Measurements from ENCODE around the gene SPTY2D1.
"Not testable (repeated sequence)": the region's sequence is repeated elsewhere in the genome, so short reads cannot be mapped to it uniquely, and the experiment has no call there.

The SPTY2D1 gene

GRCh38 chr11:18634140-18635032 is at the start of gene SPTY2D1:
Gene SPTY2D1, minus strand, starts transcription at chr11:18634342. Its CDS starts 85 bp downstream, at chr11:18634257.
- Histone ChIP-seq H2AFZ (ENCODE audit: low read depth, low read length, severe bottlenecking) (peak within 1 kb of the TSS; percentile 90), H4K20me1 (ENCODE audit: low read depth, low read length) (no peaks in the 10 kb centered on the region), H3K4me2 (ENCODE audit: low read depth, low read length, poor library complexity, severe bottlenecking) (peak within 1 kb of the TSS; percentile 97), H3K79me2 (ENCODE audit: insufficient read depth, low read length) (peaks cover 47% of the 10 kb centered on the region), H3K4me3 (ENCODE audit: insufficient read depth, low read length, poor library complexity, severe bottlenecking) (peak within 1 kb of the TSS; percentile 97), H3K9ac (ENCODE audit: low read length) (peak within 1 kb of the TSS; percentile 87), H3K9me3 (ENCODE audit: insufficient read depth, low read length) (no peaks in the 10 kb centered on the region), H3K9me2 (replicated peaks; ENCODE audit: insufficient read depth, low read length) (no peaks in the 10 kb centered on the region), H3K27me3 (ENCODE audit: low read length) (no peaks in the 10 kb centered on the region), H3K27ac (ENCODE audit: low read depth, low read length) (peak within 1 kb of the TSS; percentile 64), H3F3A (ENCODE audit: insufficient read depth) (peaks cover 8% of the 10 kb centered on the region; the same call in 1 of the 2 replicates), H3K36me3 (ENCODE audit: low read length) (no peaks in the 10 kb centered on the region)
- TF ChIP-seq CTCF (IDR thresholded peaks at IDR 0.05; ENCODE audit: insufficient read depth, low read length, poor library complexity, severe bottlenecking) = no peak
- no peak for TF ChIP-seq EZH2phosphoT487 (conservative IDR thresholded peaks at IDR 0.05; ENCODE audit: low read length)

GRCh38 chr11:18682466-18682865 is 48.3 kb upstream of the SPTY2D1 start:
- H3K79me2 ChIP-seq (ENCODE audit: insufficient read depth, low read length) = no peaks in the 10 kb centered on the region
- no peaks in the 10 kb centered on the region for H3K9me3 ChIP-seq (ENCODE audit: insufficient read depth, low read length)
- H3K27me3 ChIP-seq (ENCODE audit: low read length) = no peaks in the 10 kb centered on the region; the same call in 1 of the 2 replicates
- no peak overlapping the region for H3K27ac ChIP-seq (ENCODE audit: low read depth, low read length)
- H3K9me2 ChIP-seq (replicated peaks; ENCODE audit: insufficient read depth, low read length) = no peaks in the 10 kb centered on the region
- no peak for TF ChIP-seq CTCF (IDR thresholded peaks at IDR 0.05; ENCODE audit: insufficient read depth, low read length, poor library complexity, severe bottlenecking)
- no peak for TF ChIP-seq EZH2phosphoT487 (conservative IDR thresholded peaks at IDR 0.05; ENCODE audit: low read length)
- H3K4me3 ChIP-seq (ENCODE audit: insufficient read depth, low read length, poor library complexity, severe bottlenecking) = no peak overlapping the region
- H4K20me1 ChIP-seq (ENCODE audit: low read depth, low read length) = no peaks in the 10 kb centered on the region
- H2AFZ ChIP-seq (ENCODE audit: low read depth, low read length, severe bottlenecking) = no peak overlapping the region
- no peaks in the 10 kb centered on the region for H3K36me3 ChIP-seq (ENCODE audit: low read length)
- no peaks in the 10 kb centered on the region for H3F3A ChIP-seq (ENCODE audit: insufficient read depth)
- H3K9ac ChIP-seq (ENCODE audit: low read length) = no peak overlapping the region
- no peak overlapping the region for H3K4me2 ChIP-seq (ENCODE audit: low read depth, low read length, poor library complexity, severe bottlenecking)

- H2AFZ ChIP-seq (ENCODE audit: low read depth, low read length, severe bottlenecking); H3K9ac ChIP-seq (ENCODE audit: low read length); H3K27me3 ChIP-seq (ENCODE audit: low read length); H3K4me3 ChIP-seq (ENCODE audit: insufficient read depth, low read length, poor library complexity, severe bottlenecking); H3F3A ChIP-seq (ENCODE audit: insufficient read depth); H3K79me2 ChIP-seq (ENCODE audit: insufficient read depth, low read length); H3K27ac ChIP-seq (ENCODE audit: low read depth, low read length); H4K20me1 ChIP-seq (ENCODE audit: low read depth, low read length); H3K9me3 ChIP-seq (ENCODE audit: insufficient read depth, low read length); H3K4me2 ChIP-seq (ENCODE audit: low read depth, low read length, poor library complexity, severe bottlenecking); H3K9me2 ChIP-seq (replicated peaks; ENCODE audit: insufficient read depth, low read length); H3K36me3 ChIP-seq (ENCODE audit: low read length): not testable (repeated sequence)
Observed at GRCh38 chr11:18681949-18682348, 47.8 kb upstream of the SPTY2D1 start.

GRCh38 chr11:18677560-18677959 is 43.4 kb upstream of the SPTY2D1 start:
- Histone ChIP-seq H4K20me1 (ENCODE audit: low read depth, low read length) (no peaks in the 10 kb centered on the region), H3K9me3 (ENCODE audit: insufficient read depth, low read length) (no peaks in the 10 kb centered on the region), H3K4me3 (ENCODE audit: insufficient read depth, low read length, poor library complexity, severe bottlenecking) (no peak overlapping the region), H2AFZ (ENCODE audit: low read depth, low read length, severe bottlenecking) (no peak overlapping the region), H3K4me2 (ENCODE audit: low read depth, low read length, poor library complexity, severe bottlenecking) (no peak overlapping the region), H3K79me2 (ENCODE audit: insufficient read depth, low read length) (no peaks in the 10 kb centered on the region), H3F3A (ENCODE audit: insufficient read depth) (no peaks in the 10 kb centered on the region), H3K27ac (ENCODE audit: low read depth, low read length) (no peak overlapping the region), H3K36me3 (ENCODE audit: low read length) (no peaks in the 10 kb centered on the region), H3K9ac (ENCODE audit: low read length) (no peak overlapping the region), H3K27me3 (ENCODE audit: low read length) (no peaks in the 10 kb centered on the region), H3K9me2 (replicated peaks; ENCODE audit: insufficient read depth, low read length) (no peaks in the 10 kb centered on the region)
- TF ChIP-seq EZH2phosphoT487 (conservative IDR thresholded peaks at IDR 0.05; ENCODE audit: low read length) = no peak
- no peak for TF ChIP-seq CTCF (IDR thresholded peaks at IDR 0.05; ENCODE audit: insufficient read depth, low read length, poor library complexity, severe bottlenecking)
